Amniotic epithelial cell (primary cell): ENCODE results near the gene EBNA1BP2.
"Not testable (repeated sequence)": the region's sequence is repeated elsewhere in the genome, so short reads cannot be mapped to it uniquely, and the experiment has no call there.

ENCODE experiments used
- DNase-seq: peaks from one replicate; pipeline ENCODE4 v3.0.0-alpha.2; 2010; ENCODE audit warnings: low read depth

The EBNA1BP2 gene

DNA sequence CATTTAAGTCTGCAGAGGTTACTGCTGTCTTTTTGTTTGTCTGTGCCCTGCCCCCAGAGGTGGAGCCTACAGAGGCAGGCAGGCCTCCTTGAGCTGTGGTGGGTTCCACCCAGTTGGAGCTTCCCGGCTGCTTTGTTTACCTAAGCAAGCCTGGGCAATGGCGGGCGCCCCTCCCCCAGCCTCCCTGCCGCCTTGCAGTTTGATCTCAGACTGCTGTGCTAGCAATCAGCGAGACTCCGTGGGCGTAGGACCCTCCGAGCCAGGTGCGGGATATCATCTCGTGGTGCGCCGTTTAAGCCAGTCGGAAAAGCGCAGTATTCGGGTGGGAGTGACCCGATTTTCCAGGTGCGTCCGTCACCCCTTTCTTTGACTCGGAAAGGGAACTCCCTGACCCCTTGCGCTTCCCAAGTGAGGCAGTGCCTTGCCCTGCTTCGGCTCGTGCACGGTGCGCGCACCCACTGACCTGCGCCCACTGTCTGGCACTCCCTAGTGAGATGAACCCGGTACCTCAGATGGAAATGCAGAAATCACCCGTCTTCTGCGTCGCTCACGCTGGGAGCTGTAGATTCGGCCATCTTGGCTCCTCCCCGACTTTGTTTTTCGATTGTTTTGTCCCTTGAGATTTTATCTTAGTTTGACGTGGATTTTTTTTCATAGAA, 52.0 kb downstream of the EBNA1BP2 start:
- not testable (repeated sequence) for DNase-seq
